ENCODE measurements around the gene ABCB4.

GRCh38 chr7:87413951-87414793, 61.3 kb downstream of the ABCB4 start:
- TF ChIP-seq POLR2A (IDR thresholded peaks at IDR 0.05) (no peak), CTCF (IDR thresholded peaks at IDR 0.05) (no peak)
